ENCODE results near the gene PLS1. TPM values are rescaled to one million over a fixed set of nuclear protein-coding genes. Genes with fewer than 3 reads are reported as not detected.

Gene PLS1
- total RNA-seq, 2 donors from 2014 or later, result 11.3 to 26.4 TPM

DNA sequence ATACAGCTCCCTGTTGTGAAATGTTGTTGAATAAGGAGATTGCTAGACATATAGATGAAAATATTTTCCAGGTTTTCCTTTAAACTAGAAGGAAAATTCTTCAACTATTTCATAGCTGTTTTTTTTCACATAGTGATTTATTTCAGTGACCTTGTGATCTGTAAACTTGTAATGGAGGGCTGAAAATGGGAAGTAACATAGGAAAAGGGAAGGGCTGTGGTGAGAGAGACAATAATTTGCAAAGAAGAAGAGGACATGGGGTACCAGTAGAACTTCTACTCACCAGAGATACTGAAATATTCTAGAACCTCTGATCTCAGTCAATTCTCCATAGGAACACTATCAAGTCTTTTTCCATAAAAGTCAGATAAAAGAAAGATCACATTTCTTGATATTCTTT lies 60.4 kb downstream of the PLS1 start:
- no peaks in the 10 kb centered on the region for H3K9me3 Mint-ChIP-seq
- Histone ChIP-seq H3K27me3 (ENCODE audit: control insufficient read depth, insufficient read depth, low read length, poor library complexity, severe bottlenecking) (no peaks in the 10 kb centered on the region), H3K9me3 (ENCODE audit: control insufficient read depth, low read length) (no peaks in the 10 kb centered on the region), H3K9ac (ENCODE audit: extremely low read depth, low read length, poor library complexity, severe bottlenecking) (no peak overlapping the region), H3K27ac (ENCODE audit: low read depth, low read length) (no peak overlapping the region), H3K36me3 (ENCODE audit: control insufficient read depth, insufficient read depth, low read length) (no peaks in the 10 kb centered on the region), H3K4me1 (ENCODE audit: control insufficient read depth, insufficient read depth, low read length) (no peaks in the 10 kb centered on the region), H3K4me3 (ENCODE audit: low read length) (no peak overlapping the region)
- H3K36me3 Mint-ChIP-seq (ENCODE audit: low read depth), result no peaks in the 10 kb centered on the region
- no peak overlapping the region for H3K27ac Mint-ChIP-seq
- no peak for DNase-seq
- no peaks in the 10 kb centered on the region for H3K4me1 Mint-ChIP-seq
- TF ChIP-seq, protein P1, sequence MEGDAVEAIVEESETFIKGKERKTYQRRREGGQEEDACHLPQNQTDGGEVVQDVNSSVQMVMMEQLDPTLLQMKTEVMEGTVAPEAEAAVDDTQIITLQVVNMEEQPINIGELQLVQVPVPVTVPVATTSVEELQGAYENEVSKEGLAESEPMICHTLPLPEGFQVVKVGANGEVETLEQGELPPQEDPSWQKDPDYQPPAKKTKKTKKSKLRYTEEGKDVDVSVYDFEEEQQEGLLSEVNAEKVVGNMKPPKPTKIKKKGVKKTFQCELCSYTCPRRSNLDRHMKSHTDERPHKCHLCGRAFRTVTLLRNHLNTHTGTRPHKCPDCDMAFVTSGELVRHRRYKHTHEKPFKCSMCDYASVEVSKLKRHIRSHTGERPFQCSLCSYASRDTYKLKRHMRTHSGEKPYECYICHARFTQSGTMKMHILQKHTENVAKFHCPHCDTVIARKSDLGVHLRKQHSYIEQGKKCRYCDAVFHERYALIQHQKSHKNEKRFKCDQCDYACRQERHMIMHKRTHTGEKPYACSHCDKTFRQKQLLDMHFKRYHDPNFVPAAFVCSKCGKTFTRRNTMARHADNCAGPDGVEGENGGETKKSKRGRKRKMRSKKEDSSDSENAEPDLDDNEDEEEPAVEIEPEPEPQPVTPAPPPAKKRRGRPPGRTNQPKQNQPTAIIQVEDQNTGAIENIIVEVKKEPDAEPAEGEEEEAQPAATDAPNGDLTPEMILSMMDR (conservative IDR thresholded peaks at IDR 0.05), result no peak
- no peaks in the 10 kb centered on the region for H3K27me3 Mint-ChIP-seq (ENCODE audit: insufficient read depth)
- no peak overlapping the region for H3K4me3 Mint-ChIP-seq

DNA sequence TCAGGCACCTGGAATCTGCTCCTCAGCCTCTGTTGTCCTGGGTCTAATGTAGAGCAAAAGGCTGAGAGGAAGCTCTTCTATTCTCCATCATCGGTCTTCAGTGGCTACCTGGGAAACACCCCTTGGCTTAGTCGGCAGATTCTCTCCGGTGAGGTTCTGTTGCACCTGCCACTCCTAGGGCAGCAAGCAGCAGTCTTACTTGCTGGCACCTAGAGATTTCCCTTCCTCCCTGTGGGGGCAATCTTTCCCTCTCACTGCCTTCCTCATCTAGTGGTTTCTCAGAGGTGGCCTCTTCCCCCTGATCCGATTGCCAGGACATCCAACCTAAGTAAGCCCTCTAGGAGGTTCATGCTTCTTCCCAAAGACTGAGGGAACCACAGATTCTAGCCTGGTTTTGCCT lies 60.8 kb downstream of the PLS1 start:
- Mint-ChIP-seq H3K27ac (no peak overlapping the region), H3K4me1 (no peaks in the 10 kb centered on the region), H3K27me3 (ENCODE audit: insufficient read depth) (no peaks in the 10 kb centered on the region), H3K4me3 (no peak overlapping the region), H3K9me3 (no peaks in the 10 kb centered on the region), H3K36me3 (ENCODE audit: low read depth) (no peaks in the 10 kb centered on the region)
- 83 to 92% methylated on average over 1 to 4 of the region's 4 CpGs for WGBS, 2 experiments (ENCODE audit: insufficient coverage in 1 of 2, insufficient read length in 1 of 2)
- peak; percentile 55 for DNase-seq
- H3K27ac ChIP-seq (ENCODE audit: low read depth, low read length), result no peak overlapping the region
- H3K36me3 ChIP-seq (ENCODE audit: control insufficient read depth, insufficient read depth, low read length), result no peaks in the 10 kb centered on the region
- TF ChIP-seq, protein P1 (conservative IDR thresholded peaks at IDR 0.05), result no peak
- H3K27me3 ChIP-seq (ENCODE audit: control insufficient read depth, insufficient read depth, low read length, poor library complexity, severe bottlenecking), result no peaks in the 10 kb centered on the region
- no peaks in the 10 kb centered on the region for H3K4me1 ChIP-seq (ENCODE audit: control insufficient read depth, insufficient read depth, low read length)
- H3K9me3 ChIP-seq (ENCODE audit: control insufficient read depth, low read length), result no peaks in the 10 kb centered on the region
- H3K4me3 ChIP-seq (ENCODE audit: low read length), result no peak overlapping the region
- no peak overlapping the region for H3K9ac ChIP-seq (ENCODE audit: extremely low read depth, low read length, poor library complexity, severe bottlenecking)

DNA sequence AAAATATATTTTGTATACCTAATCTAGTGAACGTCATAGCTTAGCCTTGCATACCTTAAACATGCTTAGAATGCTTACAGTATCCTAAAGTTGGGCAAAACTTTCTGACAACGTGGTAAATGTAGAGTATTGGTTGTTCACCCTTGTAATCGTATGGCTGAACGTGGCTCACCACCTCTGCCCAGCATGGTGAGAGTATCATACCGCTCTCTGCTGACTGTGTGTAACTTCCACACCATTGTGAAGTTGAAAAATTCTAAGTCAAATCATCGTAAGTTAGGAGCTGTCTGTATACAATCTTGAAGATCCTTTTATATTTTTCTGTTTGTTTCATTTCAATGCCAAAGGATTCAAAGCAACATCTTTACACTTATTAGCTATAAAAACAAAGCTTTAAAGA lies 64.2 kb downstream of the PLS1 start:
- Histone ChIP-seq H3K27ac (ENCODE audit: low read depth, low read length) (no peak overlapping the region), H3K27me3 (ENCODE audit: control insufficient read depth, insufficient read depth, low read length, poor library complexity, severe bottlenecking) (no peaks in the 10 kb centered on the region), H3K4me3 (ENCODE audit: low read length) (no peak overlapping the region), H3K4me1 (ENCODE audit: control insufficient read depth, insufficient read depth, low read length) (no peaks in the 10 kb centered on the region), H3K9me3 (ENCODE audit: control insufficient read depth, low read length) (no peaks in the 10 kb centered on the region), H3K9ac (ENCODE audit: extremely low read depth, low read length, poor library complexity, severe bottlenecking) (no peak overlapping the region), H3K36me3 (ENCODE audit: control insufficient read depth, insufficient read depth, low read length) (no peaks in the 10 kb centered on the region)
- Mint-ChIP-seq H3K4me1 (no peaks in the 10 kb centered on the region), H3K36me3 (ENCODE audit: low read depth) (no peaks in the 10 kb centered on the region), H3K9me3 (no peaks in the 10 kb centered on the region), H3K27me3 (ENCODE audit: insufficient read depth) (no peaks in the 10 kb centered on the region), H3K27ac (no peak overlapping the region), H3K4me3 (no peak overlapping the region)
- WGBS, 2 experiments (ENCODE audit: insufficient coverage in 1 of 2, insufficient read length in 1 of 2), result 77 to 96% methylated on average over 5 to 6 of the region's 6 CpGs
- no peak for DNase-seq
- TF ChIP-seq, protein P1 (conservative IDR thresholded peaks at IDR 0.05), result no peak
